ENCODE results near the gene SF3B2. TPM values are rescaled to one million over a fixed set of nuclear protein-coding genes. Genes with fewer than 3 reads are reported as not detected.

The SF3B2 gene
- total RNA-seq, 1 donor from 2014 or later, result 216 TPM

- H3K4me1 Mint-ChIP-seq (ENCODE audit: low read depth), result peaks cover 3% of the 10 kb centered on the region
- H3K27ac Mint-ChIP-seq, result no peak overlapping the region
- DNase-seq (ENCODE audit: low spot score, unreplicated experiment), result no peak
- H3K4me3 Mint-ChIP-seq (ENCODE audit: low read depth), result no peak overlapping the region
- no peak for TF ChIP-seq CTCF (IDR thresholded peaks at IDR 0.05; ENCODE audit: unreplicated experiment)
- peaks cover 48% of the 10 kb centered on the region for H3K36me3 Mint-ChIP-seq (ENCODE audit: insufficient read depth)
- H3K9me3 Mint-ChIP-seq (ENCODE audit: low read depth), result no peaks in the 10 kb centered on the region
- H3K27me3 Mint-ChIP-seq, result no peaks in the 10 kb centered on the region
These were observed 11.7 kb downstream of the SF3B2 start for GRCh38 chr11:66063900-66064299.

GRCh38 chr11:66064571-66064970 lies 12.4 kb downstream of the SF3B2 start:
- no peak for TF ChIP-seq CTCF (IDR thresholded peaks at IDR 0.05; ENCODE audit: unreplicated experiment)
- H3K27ac Mint-ChIP-seq, result no peak overlapping the region
- no peaks in the 10 kb centered on the region for H3K9me3 Mint-ChIP-seq (ENCODE audit: low read depth)
- DNase-seq (ENCODE audit: low spot score, unreplicated experiment), result no peak
- no peaks in the 10 kb centered on the region for H3K27me3 Mint-ChIP-seq
- H3K4me3 Mint-ChIP-seq (ENCODE audit: low read depth), result no peak overlapping the region
- H3K4me1 Mint-ChIP-seq (ENCODE audit: low read depth), result peaks cover 6% of the 10 kb centered on the region
- peaks cover 45% of the 10 kb centered on the region for H3K36me3 Mint-ChIP-seq (ENCODE audit: insufficient read depth)

GRCh38 chr11:66066751-66067150 lies 14.6 kb downstream of the SF3B2 start:
- no peak for DNase-seq (ENCODE audit: low spot score, unreplicated experiment)
- H3K27me3 Mint-ChIP-seq, result no peaks in the 10 kb centered on the region
- no peaks in the 10 kb centered on the region for H3K9me3 Mint-ChIP-seq (ENCODE audit: low read depth)
- H3K27ac Mint-ChIP-seq, result peak overlapping the region; percentile 12
- no peak for TF ChIP-seq CTCF (IDR thresholded peaks at IDR 0.05; ENCODE audit: unreplicated experiment)
- peaks cover 14% of the 10 kb centered on the region for H3K4me1 Mint-ChIP-seq (ENCODE audit: low read depth)
- H3K36me3 Mint-ChIP-seq (ENCODE audit: insufficient read depth), result peaks cover 36% of the 10 kb centered on the region
- no peak overlapping the region for H3K4me3 Mint-ChIP-seq (ENCODE audit: low read depth)

GRCh38 chr11:66067640-66068039 lies 15.5 kb downstream of the SF3B2 start:
- Mint-ChIP-seq H3K4me3 (ENCODE audit: low read depth) (no peak overlapping the region), H3K4me1 (ENCODE audit: low read depth) (peaks cover 20% of the 10 kb centered on the region), H3K27me3 (no peaks in the 10 kb centered on the region), H3K9me3 (ENCODE audit: low read depth) (no peaks in the 10 kb centered on the region), H3K27ac (no peak overlapping the region), H3K36me3 (ENCODE audit: insufficient read depth) (peaks cover 36% of the 10 kb centered on the region)
- no peak for DNase-seq (ENCODE audit: low spot score, unreplicated experiment)
- no peak for TF ChIP-seq CTCF (IDR thresholded peaks at IDR 0.05; ENCODE audit: unreplicated experiment)

GRCh38 chr11:66068154-66068821 lies 16.1 kb downstream of the SF3B2 start:
- Mint-ChIP-seq H3K27ac (peak overlapping the region; percentile 87), H3K36me3 (ENCODE audit: insufficient read depth) (peaks cover 29% of the 10 kb centered on the region)

More at GRCh38 chr11:66068154-66068821, 16.1 kb downstream of the SF3B2 start:
- Mint-ChIP-seq H3K4me1 (ENCODE audit: low read depth) (peaks cover 20% of the 10 kb centered on the region), H3K9me3 (ENCODE audit: low read depth) (no peaks in the 10 kb centered on the region), H3K27me3 (no peaks in the 10 kb centered on the region), H3K4me3 (ENCODE audit: low read depth) (peak overlapping the region; percentile 80)
- DNase-seq (ENCODE audit: low spot score, unreplicated experiment), result peak; percentile 75
- TF ChIP-seq CTCF (IDR thresholded peaks at IDR 0.05; ENCODE audit: unreplicated experiment), result peak; percentile 95
